NCI-H146 (cell line): Measurements from ENCODE around the gene TBC1D19.
"Not testable (repeated sequence)": the region's sequence is repeated elsewhere in the genome, so short reads cannot be mapped to it uniquely, and the experiment has no call there.

Experiments used
- DNase-seq: peaks from one replicate; lab custom pipeline; 2025; lab: John Stamatoyannopoulos, UW

The TBC1D19 gene

GRCh38 chr4:26583865-26584652 is at the start of gene TBC1D19:
TSS of gene TBC1D19 (plus strand) at chr4:26584084. CDS start at chr4:26584194, 110 bp downstream.
- peak; percentile 92 for DNase-seq

GRCh38 chr4:26542991-26543390 is 40.9 kb upstream of the TBC1D19 start:
- DNase-seq: no peak

- DNase-seq: no peak
Observed at GRCh38 chr4:26544421-26544820, 39.5 kb upstream of the TBC1D19 start.

- not testable (repeated sequence) for DNase-seq
Observed at GRCh38 chr4:26548379-26548778, 35.5 kb upstream of the TBC1D19 start.

- DNase-seq: no peak
Observed at GRCh38 chr4:26557164-26557563, 26.7 kb upstream of the TBC1D19 start.

GRCh38 chr4:26558166-26558895 is 25.6 kb upstream of the TBC1D19 start:
- no peak for DNase-seq

- no peak for DNase-seq
Observed at GRCh38 chr4:26566133-26566532, 17.8 kb upstream of the TBC1D19 start.

- DNase-seq: no peak
Observed at GRCh38 chr4:26568446-26568994, 15.4 kb upstream of the TBC1D19 start.

GRCh38 chr4:26570596-26570995 is 13.3 kb upstream of the TBC1D19 start:
- no peak for DNase-seq

- DNase-seq: no peak
Observed at GRCh38 chr4:26573389-26573794, 10.5 kb upstream of the TBC1D19 start.

GRCh38 chr4:26574563-26574962 is 9.3 kb upstream of the TBC1D19 start:
- no peak for DNase-seq

- no peak for DNase-seq
Observed at GRCh38 chr4:26576231-26576739, 7.6 kb upstream of the TBC1D19 start.

GRCh38 chr4:26577066-26577465 is 6.8 kb upstream of the TBC1D19 start:
- no peak for DNase-seq

- no peak for DNase-seq
Observed at GRCh38 chr4:26579169-26579568, 4.7 kb upstream of the TBC1D19 start.

GRCh38 chr4:26581341-26581740 is 2.5 kb upstream of the TBC1D19 start:
- not testable (repeated sequence) for DNase-seq

GRCh38 chr4:26583538-26583864 is 383 bp upstream of the TBC1D19 start:
- no peak for DNase-seq

- no peak for DNase-seq
Observed at GRCh38 chr4:26584725-26585124, 841 bp downstream of the TBC1D19 start.

GRCh38 chr4:26589705-26590104 is 5.8 kb downstream of the TBC1D19 start:
- DNase-seq: no peak

GRCh38 chr4:26590639-26591038 is 6.8 kb downstream of the TBC1D19 start:
- no peak for DNase-seq

- DNase-seq: not testable (repeated sequence)
Observed at GRCh38 chr4:26593557-26593956, 9.7 kb downstream of the TBC1D19 start.

GRCh38 chr4:26594371-26594770 is 10.5 kb downstream of the TBC1D19 start:
- DNase-seq: no peak

- no peak for DNase-seq
Observed at GRCh38 chr4:26594778-26595177, 10.9 kb downstream of the TBC1D19 start.

GRCh38 chr4:26596843-26597242 is 13.0 kb downstream of the TBC1D19 start:
- DNase-seq: no peak
